Parathyroid adenoma (tissue), 2 donors: ENCODE measurements around the gene SNX7.

Experiments
- H2AFZ ChIP-seq: fragments of 300-600 bp; sonication (generic); one replicate; pipeline ENCODE4 v1.7.0; 2017; ENCODE audit warnings: antibody characterized with exemption, mild to moderate bottlenecking
- H3K27ac ChIP-seq: fragments of 300-600 bp; sonication (generic); one replicate; pipeline ENCODE4 v1.7.0; 2017
- H3K27me3 ChIP-seq: fragments of 300-600 bp; sonication (generic); one replicate; pipeline ENCODE4 v1.7.0; 2017; ENCODE audit warnings: low read length; ENCODE audit not compliant: control insufficient read depth, insufficient read depth
- H3K36me3 ChIP-seq: fragments of 300-600 bp; sonication (generic); one replicate; pipeline ENCODE4 v1.7.0; 2017; ENCODE audit warnings: low read length; ENCODE audit not compliant: control insufficient read depth, insufficient read depth
- H3K4me1 ChIP-seq: fragments of 300-600 bp; sonication (generic); one replicate; pipeline ENCODE4 v1.7.0; 2017; ENCODE audit warnings: control low read depth
- H3K4me2 ChIP-seq: fragments of 300-600 bp; sonication (generic); one replicate; pipeline ENCODE4 v1.7.0; 2017; ENCODE audit warnings: low read length
- H3K4me3 ChIP-seq: fragments of 300-600 bp; sonication (generic); one replicate; pipeline ENCODE4 v1.7.0; 2017; ENCODE audit warnings: low read depth, low read length
- H3K79me2 ChIP-seq: fragments of 300-600 bp; sonication (generic); one replicate; pipeline ENCODE4 v1.7.0; 2017; ENCODE audit warnings: control low read depth
- H3K9ac ChIP-seq: fragments of 300-600 bp; sonication (generic); one replicate; pipeline ENCODE4 v1.7.0; 2017; ENCODE audit warnings: mild to moderate bottlenecking
- H3K9me3 ChIP-seq: fragments of 300-600 bp; sonication (generic); one replicate; pipeline ENCODE4 v1.7.0; 2017; ENCODE audit warnings: low read length; ENCODE audit not compliant: control insufficient read depth
- TF ChIP-seq, protein P1 (sequence below): fragments of 300-600 bp; sonication (generic); IDR thresholded peaks from one replicate; pipeline ENCODE4 v1.7.0; 2017; ENCODE audit warnings: antibody characterized with exemption, mild to moderate bottlenecking
- donor health status: primary hyperparathyroidism.

Gene SNX7

GRCh38 chr1:98693385-98693784 is 31.9 kb downstream of the SNX7 start:
- TF ChIP-seq, protein P1, sequence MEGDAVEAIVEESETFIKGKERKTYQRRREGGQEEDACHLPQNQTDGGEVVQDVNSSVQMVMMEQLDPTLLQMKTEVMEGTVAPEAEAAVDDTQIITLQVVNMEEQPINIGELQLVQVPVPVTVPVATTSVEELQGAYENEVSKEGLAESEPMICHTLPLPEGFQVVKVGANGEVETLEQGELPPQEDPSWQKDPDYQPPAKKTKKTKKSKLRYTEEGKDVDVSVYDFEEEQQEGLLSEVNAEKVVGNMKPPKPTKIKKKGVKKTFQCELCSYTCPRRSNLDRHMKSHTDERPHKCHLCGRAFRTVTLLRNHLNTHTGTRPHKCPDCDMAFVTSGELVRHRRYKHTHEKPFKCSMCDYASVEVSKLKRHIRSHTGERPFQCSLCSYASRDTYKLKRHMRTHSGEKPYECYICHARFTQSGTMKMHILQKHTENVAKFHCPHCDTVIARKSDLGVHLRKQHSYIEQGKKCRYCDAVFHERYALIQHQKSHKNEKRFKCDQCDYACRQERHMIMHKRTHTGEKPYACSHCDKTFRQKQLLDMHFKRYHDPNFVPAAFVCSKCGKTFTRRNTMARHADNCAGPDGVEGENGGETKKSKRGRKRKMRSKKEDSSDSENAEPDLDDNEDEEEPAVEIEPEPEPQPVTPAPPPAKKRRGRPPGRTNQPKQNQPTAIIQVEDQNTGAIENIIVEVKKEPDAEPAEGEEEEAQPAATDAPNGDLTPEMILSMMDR: no peak
- H3K9me3 ChIP-seq: no peaks in the 10 kb centered on the region
- H3K27ac ChIP-seq: no peak overlapping the region

DNA sequence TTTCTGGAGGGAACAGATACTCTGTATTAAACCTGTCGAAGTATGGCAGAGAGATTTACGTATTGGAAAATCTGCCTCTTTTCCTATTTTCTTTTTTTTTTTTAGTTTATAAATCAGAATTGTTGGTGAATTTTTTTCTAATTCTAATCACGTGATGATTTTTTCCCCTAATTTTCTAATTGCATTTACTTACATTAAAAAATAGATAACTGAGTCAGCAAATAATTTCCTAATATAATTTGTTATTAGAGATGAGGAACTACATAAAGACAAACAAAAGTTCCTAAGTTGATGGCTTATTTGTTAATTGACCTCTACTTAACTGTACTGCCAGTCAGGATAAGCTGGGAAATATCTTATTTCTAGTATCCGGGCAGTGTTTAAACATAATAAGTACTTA is 34.6 kb downstream of the SNX7 start:
- TF ChIP-seq, protein P1: no peak
- Histone ChIP-seq H3K27ac (no peak overlapping the region), H3K79me2 (no peaks in the 10 kb centered on the region), H3K9ac (no peak overlapping the region), H3K4me1 (no peaks in the 10 kb centered on the region), H2AFZ (no peak overlapping the region), H3K36me3 (no peaks in the 10 kb centered on the region), H3K27me3 (no peaks in the 10 kb centered on the region), H3K9me3 (no peaks in the 10 kb centered on the region), H3K4me2 (no peak overlapping the region), H3K4me3 (no peak overlapping the region)

More at GRCh38 chr1:98693385-98693784, 31.9 kb downstream of the SNX7 start:
- no peak overlapping the region for H3K9ac ChIP-seq
- H3K4me2 ChIP-seq: no peak overlapping the region
- no peaks in the 10 kb centered on the region for H3K36me3 ChIP-seq
- H3K4me3 ChIP-seq: no peak overlapping the region
- no peak overlapping the region for H2AFZ ChIP-seq
- no peaks in the 10 kb centered on the region for H3K27me3 ChIP-seq
- H3K79me2 ChIP-seq: no peaks in the 10 kb centered on the region
- H3K4me1 ChIP-seq: no peaks in the 10 kb centered on the region

DNA sequence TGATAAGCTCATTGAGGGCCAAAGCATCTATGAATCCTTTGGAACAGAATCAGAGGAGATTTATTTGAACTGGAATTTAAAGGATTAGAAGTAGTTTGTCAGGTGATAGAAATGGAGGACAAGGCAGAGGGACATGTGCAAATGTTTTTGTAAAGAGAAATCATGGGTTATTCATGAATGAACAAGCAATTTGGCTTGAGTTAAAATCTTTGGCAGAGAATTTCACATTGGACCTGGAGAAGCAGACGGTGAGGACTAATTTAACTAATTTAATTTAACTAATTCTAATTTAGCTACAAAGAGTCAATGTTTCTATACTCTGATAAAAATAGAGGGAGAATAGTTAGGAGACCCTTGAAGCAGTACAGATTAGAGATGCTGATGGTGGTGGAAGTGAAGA is 36.3 kb downstream of the SNX7 start:
- TF ChIP-seq, protein P1: no peak
- Histone ChIP-seq H3K27me3 (no peaks in the 10 kb centered on the region), H3K4me2 (no peak overlapping the region), H3K27ac (no peak overlapping the region), H3K4me3 (no peak overlapping the region), H3K79me2 (no peaks in the 10 kb centered on the region), H2AFZ (no peak overlapping the region), H3K36me3 (no peaks in the 10 kb centered on the region), H3K9ac (no peak overlapping the region), H3K9me3 (no peaks in the 10 kb centered on the region), H3K4me1 (no peaks in the 10 kb centered on the region)

DNA sequence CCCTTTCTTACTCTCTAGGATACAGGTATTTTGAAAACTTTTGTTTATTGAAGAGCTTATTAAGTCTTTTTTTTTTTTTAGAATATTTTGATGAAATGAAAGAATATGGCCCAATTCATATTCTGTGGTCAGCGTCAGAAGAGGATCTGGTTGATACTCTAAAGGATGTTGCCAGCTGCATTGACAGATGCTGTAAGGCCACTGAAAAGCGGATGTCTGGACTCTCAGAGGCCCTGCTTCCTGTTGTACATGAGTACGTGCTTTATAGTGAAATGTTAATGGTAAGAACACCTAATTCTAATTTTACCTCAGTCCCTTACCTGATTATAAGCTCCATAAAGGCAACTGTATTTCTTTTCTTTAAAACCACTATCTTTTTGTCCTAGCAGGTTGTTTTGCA is 37.1 kb downstream of the SNX7 start:
- no peaks in the 10 kb centered on the region for H3K4me1 ChIP-seq
- no peak overlapping the region for H3K27ac ChIP-seq
- H3K4me2 ChIP-seq: no peak overlapping the region
- H3K79me2 ChIP-seq: no peaks in the 10 kb centered on the region
- no peak overlapping the region for H3K4me3 ChIP-seq
- TF ChIP-seq, protein P1: no peak
- H3K9ac ChIP-seq: no peak overlapping the region
- H3K27me3 ChIP-seq: no peaks in the 10 kb centered on the region
- H2AFZ ChIP-seq: no peak overlapping the region
- no peaks in the 10 kb centered on the region for H3K9me3 ChIP-seq
- H3K36me3 ChIP-seq: no peaks in the 10 kb centered on the region

DNA sequence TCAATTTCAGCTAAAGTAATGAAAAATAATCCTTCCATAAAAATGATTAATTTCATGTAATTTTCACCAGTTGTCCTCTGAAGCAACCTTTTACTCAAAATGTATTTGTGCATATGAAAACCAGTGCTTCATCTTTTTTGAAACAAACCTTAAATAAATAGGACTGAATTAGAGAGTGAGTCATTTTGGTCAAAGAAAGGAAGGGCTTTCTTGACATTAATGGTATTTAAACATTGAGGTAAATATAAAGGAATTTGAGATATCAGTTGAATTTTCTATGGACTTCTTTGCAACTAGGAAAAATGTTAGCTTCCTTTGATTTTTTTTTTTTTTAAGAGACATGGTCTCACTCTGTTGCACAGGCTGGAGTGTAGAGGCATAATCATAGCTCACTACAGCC is 38.7 kb downstream of the SNX7 start:
- no peak overlapping the region for H2AFZ ChIP-seq
- no peak overlapping the region for H3K9ac ChIP-seq
- no peak overlapping the region for H3K4me3 ChIP-seq
- H3K27ac ChIP-seq: no peak overlapping the region
- H3K36me3 ChIP-seq: no peaks in the 10 kb centered on the region
- TF ChIP-seq, protein P1: no peak
- no peaks in the 10 kb centered on the region for H3K4me1 ChIP-seq
- no peaks in the 10 kb centered on the region for H3K79me2 ChIP-seq
- no peaks in the 10 kb centered on the region for H3K27me3 ChIP-seq
- no peaks in the 10 kb centered on the region for H3K9me3 ChIP-seq
- no peak overlapping the region for H3K4me2 ChIP-seq
